Measurements from ENCODE around the gene RFTN1.

DNA sequence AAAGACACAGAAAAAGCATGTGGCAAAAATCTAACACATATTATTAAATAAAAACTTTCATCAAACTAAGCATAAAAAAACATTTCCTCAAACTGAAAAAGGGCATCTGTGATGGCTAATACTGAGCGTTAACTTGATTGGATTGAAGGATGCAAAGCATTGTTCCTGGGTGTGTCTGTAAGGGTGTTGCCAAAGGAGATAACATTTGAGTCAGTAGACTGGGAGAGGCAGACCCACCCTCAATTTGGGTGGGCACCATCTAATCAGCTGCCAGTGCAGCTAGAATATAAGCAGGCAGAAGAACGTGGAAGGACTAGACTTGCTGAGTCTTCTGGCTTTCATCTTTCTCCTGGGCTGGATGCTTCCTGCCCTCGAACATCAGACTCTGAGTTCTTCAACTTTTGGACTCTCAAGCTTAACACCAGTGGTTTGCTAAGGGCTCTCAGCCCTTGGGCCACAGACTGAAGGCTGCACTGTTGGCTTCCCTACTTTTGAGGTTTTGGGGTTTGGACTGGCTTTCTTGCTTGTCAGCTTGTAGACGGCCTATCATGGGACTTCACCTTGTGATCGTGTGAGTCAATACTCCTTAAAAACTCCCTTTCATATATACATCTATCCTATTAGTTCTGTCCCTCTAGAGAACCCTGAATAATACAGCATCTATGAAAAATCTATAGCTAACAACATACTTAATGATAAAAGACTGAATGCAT is 46.3 kb upstream of the RFTN1 start:
- TF ChIP-seq, protein P1, sequence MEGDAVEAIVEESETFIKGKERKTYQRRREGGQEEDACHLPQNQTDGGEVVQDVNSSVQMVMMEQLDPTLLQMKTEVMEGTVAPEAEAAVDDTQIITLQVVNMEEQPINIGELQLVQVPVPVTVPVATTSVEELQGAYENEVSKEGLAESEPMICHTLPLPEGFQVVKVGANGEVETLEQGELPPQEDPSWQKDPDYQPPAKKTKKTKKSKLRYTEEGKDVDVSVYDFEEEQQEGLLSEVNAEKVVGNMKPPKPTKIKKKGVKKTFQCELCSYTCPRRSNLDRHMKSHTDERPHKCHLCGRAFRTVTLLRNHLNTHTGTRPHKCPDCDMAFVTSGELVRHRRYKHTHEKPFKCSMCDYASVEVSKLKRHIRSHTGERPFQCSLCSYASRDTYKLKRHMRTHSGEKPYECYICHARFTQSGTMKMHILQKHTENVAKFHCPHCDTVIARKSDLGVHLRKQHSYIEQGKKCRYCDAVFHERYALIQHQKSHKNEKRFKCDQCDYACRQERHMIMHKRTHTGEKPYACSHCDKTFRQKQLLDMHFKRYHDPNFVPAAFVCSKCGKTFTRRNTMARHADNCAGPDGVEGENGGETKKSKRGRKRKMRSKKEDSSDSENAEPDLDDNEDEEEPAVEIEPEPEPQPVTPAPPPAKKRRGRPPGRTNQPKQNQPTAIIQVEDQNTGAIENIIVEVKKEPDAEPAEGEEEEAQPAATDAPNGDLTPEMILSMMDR (IDR thresholded peaks at IDR 0.05): no peak
- TF ChIP-seq POLR2A (IDR thresholded peaks at IDR 0.05): no peak
- TF ChIP-seq POLR2AphosphoS5 (IDR thresholded peaks at IDR 0.05): no peak

Data from suprapubic skin (tissue), 4 donors.